K562 (cell line): ENCODE data around the gene LRRC59. TPM values are rescaled to one million over a fixed set of nuclear protein-coding genes. Genes with fewer than 3 reads are reported as not detected.
A peak's percentile ranks its signal among the peaks of the same experiment; 100 is the strongest.

Experiments used
- HDGF ChIP-seq: fragments of 450-650 bp; IDR thresholded peaks from 2 replicates; pipeline ENCODE4 v1.6.1; 2016
- HMG20A ChIP-seq: fragments of 450-650 bp; formaldehyde crosslinking; conservative IDR thresholded peaks from 2 replicates; pipeline ENCODE4 v1.4.0; 2020; ENCODE audit warnings: mild to moderate bottlenecking, mixed read lengths
- HNRNPUL1 ChIP-seq: fragments of 200-400 bp; formaldehyde crosslinking; IDR thresholded peaks from 2 replicates; pipeline ENCODE4 v1.6.1; 2017; ENCODE audit warnings: low read length
- IRF2 ChIP-seq: sonication (generic); formaldehyde crosslinking; IDR thresholded peaks from 2 replicates; pipeline ENCODE4 v1.8.1; 2022; ENCODE audit warnings: mild to moderate bottlenecking, missing genetic modification reagents
- KDM5B ChIP-seq: fragments of 200-600 bp; sonication (generic); IDR thresholded peaks from 2 replicates; pipeline ENCODE4 v1.6.1; 2012; ENCODE audit warnings: low read depth, mild to moderate bottlenecking, moderate library complexity, low read length, control low read depth, inconsistent platforms; ENCODE audit not compliant: insufficient replicate concordance
- MCM2 ChIP-seq: fragments of 450-650 bp; IDR thresholded peaks from 2 replicates; pipeline ENCODE4 v1.6.1; 2017; ENCODE audit warnings: low read depth, mild to moderate bottlenecking
- MED1 ChIP-seq: sonication (generic); formaldehyde crosslinking; IDR thresholded peaks from 2 replicates; pipeline ENCODE4 v1.8.1; 2023; ENCODE audit warnings: missing genetic modification reagents, borderline replicate concordance
- MXI1 ChIP-seq: IDR thresholded peaks from 2 replicates; pipeline ENCODE4 v1.6.1; 2011; ENCODE audit warnings: low read depth, mild to moderate bottlenecking, improper control_type of control experiment, low read length
- NCOA6 ChIP-seq: fragments of 450-650 bp; IDR thresholded peaks from 2 replicates; pipeline ENCODE4 v1.6.1; 2017; ENCODE audit warnings: mild to moderate bottlenecking
- PCBP1 ChIP-seq: fragments of 200-400 bp; formaldehyde crosslinking; IDR thresholded peaks from 2 replicates; pipeline ENCODE4 v1.6.1; 2018; ENCODE audit warnings: mild to moderate bottlenecking, low read depth, low read length; ENCODE audit not compliant: poor library complexity, severe bottlenecking
- POLR2H ChIP-seq: IDR thresholded peaks from 2 replicates; pipeline ENCODE4 v1.6.1; 2016; ENCODE audit warnings: missing genetic modification characterization, low read depth, mild to moderate bottlenecking, control low read depth, missing compliant biosample characterization, moderate library complexity
- PTTG1 ChIP-seq: fragments of 450-650 bp; IDR thresholded peaks from 2 replicates; pipeline ENCODE4 v1.6.1; 2016; ENCODE audit warnings: low read depth, mild to moderate bottlenecking, missing genetic modification characterization, missing compliant biosample characterization
- RBM14 ChIP-seq: fragments of 200-400 bp; formaldehyde crosslinking; IDR thresholded peaks from 2 replicates; pipeline ENCODE4 v1.6.1; 2018; ENCODE audit warnings: low read depth, mild to moderate bottlenecking, low read length, moderate library complexity, borderline replicate concordance; ENCODE audit not compliant: insufficient read depth
- RFX7 ChIP-seq: fragments of 250-450 bp; sonication (Bioruptor Pico); IDR thresholded peaks from 2 replicates; pipeline ENCODE4 v1.5.1; 2021; ENCODE audit warnings: mild to moderate bottlenecking
- SNRNP70 ChIP-seq: fragments of 200-400 bp; formaldehyde crosslinking; optimal IDR thresholded peaks from 2 replicates; pipeline ENCODE3; 2017; ENCODE audit warnings: low read depth, low read length
- ZFP1 ChIP-seq: fragments of 450-650 bp; formaldehyde crosslinking; IDR thresholded peaks from 2 replicates; pipeline ENCODE4 v1.4.0; 2020; ENCODE audit warnings: mild to moderate bottlenecking, mixed read lengths
- ZKSCAN1 ChIP-seq: fragments of 150-350 bp; IDR thresholded peaks from 2 replicates; pipeline ENCODE4 v1.6.1; 2016; ENCODE audit warnings: low read depth, low read length
- ZNF174 ChIP-seq: fragments of 250-450 bp; sonication (Bioruptor Pico); IDR thresholded peaks from 2 replicates; pipeline ENCODE4 v1.4.0; 2020; ENCODE audit warnings: mild to moderate bottlenecking
- ZNF282 ChIP-seq: sonication (generic); formaldehyde crosslinking; IDR thresholded peaks from 2 replicates; pipeline ENCODE4 v1.8.1; 2023; ENCODE audit warnings: missing genetic modification reagents
- ZNF436 ChIP-seq: fragments of 250-450, 450-650 bp; sonication (Bioruptor Pico); formaldehyde crosslinking; IDR thresholded peaks from 2 replicates; pipeline ENCODE4 v1.7.0; 2020; ENCODE audit warnings: mild to moderate bottlenecking
- ZNF717 ChIP-seq: fragments of 250-450 bp; sonication (Bioruptor Pico); IDR thresholded peaks from 2 replicates; pipeline ENCODE4 v1.5.0; 2021
- ZZZ3 ChIP-seq: fragments of 450-650 bp; IDR thresholded peaks from 2 replicates; pipeline ENCODE4 v1.6.1; 2016; ENCODE audit warnings: antibody characterized with exemption, mild to moderate bottlenecking, moderate library complexity
- polyA plus RNA-seq, 8 experiments: library from polyadenylated mRNA; depleted of rRNA in 4 of 8; stranded (reverse) in 5 of 8; unstranded in 3 of 8; fragments of >200 nt; fragmentation: Nextera tagmentation in 2 of 8; fragmentation: Illumina TruSeq in 1 of 8; extraction: Ambion mirVana in 2 of 8; extraction: Trizol in 1 of 8; gene quantifications; 2 replicates each; pipeline versions ENCODE4 v1.2.1 to v1.2.3, GENCODE V29; 2011 to 2014; ENCODE audit warnings: inconsistent platforms in 1 of 8, missing spikeins in 1 of 8
- total RNA-seq, 7 experiments: library from RNA; depleted of rRNA in 6 of 7; stranded (reverse); fragments of >200 nt in 6 of 7; fragmentation: Illumina TruSeq in 2 of 7; extraction: Trizol in 2 of 7; gene quantifications; 2 replicates each; pipeline versions ENCODE4 v1.2.1 to v1.2.3, GENCODE V29; 2011 to 2021; ENCODE audit warnings: low replicate concordance in 1 of 7
- TF ChIP-seq, protein P1 (sequence below): sonication (generic); formaldehyde crosslinking; IDR thresholded peaks from 2 replicates; pipeline ENCODE4 v1.8.1; 2022; ENCODE audit warnings: missing genetic modification reagents

The LRRC59 gene
- total and polyA plus RNA-seq, 9 of the 15 experiments (the other 6 are each of a cell fraction or from before 2014, with no cell fraction given), result 27.8 to 244 (median 154) TPM

DNA sequence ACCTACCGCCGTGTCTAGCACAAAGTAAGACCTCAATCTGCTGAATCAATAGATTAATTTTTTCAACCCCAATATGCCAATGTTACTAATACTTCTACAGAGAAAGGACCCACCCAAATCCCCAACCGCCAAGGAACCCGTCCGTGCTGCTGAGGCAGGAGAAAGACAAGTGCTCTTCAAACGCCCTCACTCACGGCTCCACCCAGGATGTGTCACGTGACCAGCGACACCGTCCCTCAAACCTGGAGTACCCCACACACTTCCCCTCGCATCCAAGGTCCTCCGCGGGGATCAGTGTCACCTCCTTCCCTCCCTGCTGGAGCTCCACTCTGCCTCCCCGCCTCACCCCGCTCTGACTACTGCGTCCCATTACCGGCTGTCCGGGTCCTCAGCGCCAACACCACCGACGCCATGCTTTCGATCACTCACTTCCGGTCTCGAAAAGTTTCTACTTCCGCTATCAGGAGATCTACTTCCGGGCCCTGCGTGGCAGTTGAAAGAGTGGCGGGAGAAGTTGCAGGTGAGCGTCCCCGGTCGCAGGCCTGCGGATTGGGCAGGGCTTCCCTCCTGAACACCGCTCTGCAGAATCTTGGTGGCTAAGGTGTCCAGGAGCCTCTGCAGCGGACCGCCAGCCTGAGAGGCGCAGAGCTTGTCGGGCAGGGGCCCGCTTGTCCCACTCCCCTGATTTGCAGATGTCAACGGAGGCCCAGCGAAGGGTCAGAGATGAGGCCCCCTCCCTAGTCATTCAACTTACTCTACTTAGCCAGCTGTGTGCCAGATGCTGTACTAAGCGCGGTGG lies 24.4 kb downstream of the LRRC59 start, which contains the start of the genes EME1 and MRPL27 (continued):
- TF ChIP-seq HMG20A (CRISPR knock-in tag) (no peak), ZKSCAN1 (no peak), IRF2 (CRISPR knock-in tag) (no peak), ZNF717 (CRISPR knock-in tag) (no peak), ZFP1 (CRISPR knock-in tag) (no peak), ZNF436 (CRISPR knock-in tag) (no peak), MCM2 (no peak), MXI1 (peak; percentile 74), RFX7 (CRISPR knock-in tag) (no peak), ZNF282 (CRISPR knock-in tag) (no peak), ZZZ3 (peak; percentile 89), HNRNPUL1 (no peak), POLR2H (tag) (peak; percentile 79), PTTG1 (no peak), KDM5B (peak; percentile 87), RBM14 (no peak), PCBP1 (no peak), ZNF174 (CRISPR knock-in tag) (no peak), NCOA6 (no peak), HDGF (no peak), SNRNP70 (no peak), MED1 (no peak)
- TF ChIP-seq, protein P1, sequence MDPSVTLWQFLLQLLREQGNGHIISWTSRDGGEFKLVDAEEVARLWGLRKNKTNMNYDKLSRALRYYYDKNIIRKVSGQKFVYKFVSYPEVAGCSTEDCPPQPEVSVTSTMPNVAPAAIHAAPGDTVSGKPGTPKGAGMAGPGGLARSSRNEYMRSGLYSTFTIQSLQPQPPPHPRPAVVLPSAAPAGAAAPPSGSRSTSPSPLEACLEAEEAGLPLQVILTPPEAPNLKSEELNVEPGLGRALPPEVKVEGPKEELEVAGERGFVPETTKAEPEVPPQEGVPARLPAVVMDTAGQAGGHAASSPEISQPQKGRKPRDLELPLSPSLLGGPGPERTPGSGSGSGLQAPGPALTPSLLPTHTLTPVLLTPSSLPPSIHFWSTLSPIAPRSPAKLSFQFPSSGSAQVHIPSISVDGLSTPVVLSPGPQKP (CRISPR knock-in tag), result no peak
